GM12874 (cell line): ENCODE measurements around the gene LST1.
A peak's percentile ranks its signal among the peaks of the same experiment; 100 is the strongest.

ENCODE experiments used
- CTCF ChIP-seq: IDR thresholded peaks from 2 replicates; pipeline ENCODE4 v1.5.1; 2011; ENCODE audit warnings: low read depth, mild to moderate bottlenecking, control low read depth, low read length, moderate library complexity; ENCODE audit not compliant: insufficient read depth

The LST1 gene

DNA sequence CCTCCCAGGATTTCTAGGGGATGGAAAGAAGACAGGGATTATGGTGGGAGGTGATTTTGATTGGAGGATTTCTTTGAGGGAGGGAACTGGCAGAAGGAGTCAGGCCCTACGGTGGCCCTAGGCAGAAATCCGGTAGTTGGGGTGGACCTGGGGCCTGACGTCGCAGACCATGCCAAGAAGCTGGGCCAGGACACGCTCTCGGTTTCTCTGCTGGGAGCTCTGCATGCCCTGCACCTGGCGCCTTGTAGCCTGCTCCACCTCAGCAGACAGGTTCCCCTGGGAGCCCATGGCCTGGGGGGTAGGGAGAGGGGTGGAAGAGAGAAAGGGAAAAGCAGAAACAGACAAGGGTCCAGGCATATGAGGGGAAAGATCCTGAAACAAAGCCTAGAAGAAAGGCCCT, 40.8 kb upstream of the LST1 start:
- no peak for TF ChIP-seq CTCF

DNA sequence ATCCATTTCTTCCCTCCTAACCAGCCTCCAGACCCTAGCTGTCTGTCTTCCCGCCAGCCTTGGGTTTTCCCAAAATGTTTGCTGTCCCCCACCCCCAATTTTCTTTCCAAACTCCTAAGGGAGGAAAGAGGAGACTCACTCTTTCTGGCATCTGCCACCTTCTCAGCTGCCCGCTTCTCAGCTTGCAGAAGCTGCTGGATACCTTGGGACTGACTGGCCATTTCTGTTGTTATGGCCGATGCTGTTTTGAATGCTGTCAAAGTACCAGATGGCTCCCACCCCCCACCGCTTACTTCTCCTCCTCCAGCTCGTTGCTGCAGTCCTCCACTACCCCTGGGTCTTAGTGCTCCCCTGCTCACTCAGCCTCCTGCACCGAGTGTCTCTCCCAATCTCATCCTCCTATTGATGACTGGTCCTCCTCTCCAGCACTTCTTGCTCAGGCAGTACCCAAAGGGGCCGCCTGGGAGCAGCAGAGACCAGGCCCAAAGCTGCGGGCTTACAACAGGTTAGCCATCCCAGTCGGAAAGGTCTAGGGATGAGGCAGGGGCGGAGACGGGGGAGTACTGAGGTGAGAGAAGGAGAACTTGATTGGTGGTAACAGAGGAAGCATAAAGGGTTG, 39.6 kb upstream of the LST1 start, which contains the start of gene ATP6V1G2:
TSS of gene ATP6V1G2 (minus strand) at position 270 of the 619 bp plus-strand sequence. CDS start at position 221, 49 bp downstream.
- peak; percentile 97 for TF ChIP-seq CTCF

DNA sequence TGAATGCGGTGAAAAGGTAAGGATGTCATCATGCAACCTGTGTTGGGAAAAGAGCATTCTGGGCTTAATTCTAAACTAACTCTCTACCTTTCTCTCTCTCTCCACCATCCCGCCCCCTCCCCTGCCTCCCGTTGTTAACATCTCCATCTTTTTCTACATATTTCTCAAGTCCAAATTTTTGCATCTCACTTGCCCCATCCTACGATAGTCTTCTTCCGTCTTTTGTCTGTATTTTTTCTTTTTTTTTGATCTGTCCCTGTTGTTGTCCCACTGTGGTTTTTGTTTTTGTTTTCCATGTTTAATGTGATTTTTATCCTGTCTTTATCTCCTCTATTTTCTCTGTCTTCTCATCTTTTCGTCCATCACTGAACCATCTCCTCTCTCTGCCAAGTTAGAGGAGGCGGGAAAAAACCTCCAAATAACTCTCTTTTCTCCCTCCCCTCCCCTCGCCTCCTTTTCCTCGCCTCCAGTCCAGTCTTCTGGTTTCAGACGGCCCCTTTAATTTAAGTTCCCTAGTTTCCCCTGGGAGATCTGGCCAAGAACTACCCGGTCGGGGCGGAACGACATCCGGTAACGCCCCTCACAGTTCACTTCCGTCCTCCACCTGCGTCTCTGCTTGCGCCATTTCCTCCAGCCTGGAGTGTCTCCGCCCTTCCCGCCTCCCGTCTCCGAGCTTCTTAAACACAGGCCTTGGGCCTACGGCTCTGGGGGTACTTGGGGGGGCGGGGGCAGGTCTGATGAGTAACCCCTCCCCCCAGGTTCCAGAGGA, 38.9 kb upstream of the LST1 start, which contains the start of gene NFKBIL1:
TSS of gene NFKBIL1 (plus strand) at position 651 of the 769 bp plus-strand sequence. CDS start at position 738, 87 bp downstream.
- no peak for TF ChIP-seq CTCF

- no peak for TF ChIP-seq CTCF
These were observed 38.1 kb upstream of the LST1 start for GRCh38 chr6:31547727-31548543.

DNA sequence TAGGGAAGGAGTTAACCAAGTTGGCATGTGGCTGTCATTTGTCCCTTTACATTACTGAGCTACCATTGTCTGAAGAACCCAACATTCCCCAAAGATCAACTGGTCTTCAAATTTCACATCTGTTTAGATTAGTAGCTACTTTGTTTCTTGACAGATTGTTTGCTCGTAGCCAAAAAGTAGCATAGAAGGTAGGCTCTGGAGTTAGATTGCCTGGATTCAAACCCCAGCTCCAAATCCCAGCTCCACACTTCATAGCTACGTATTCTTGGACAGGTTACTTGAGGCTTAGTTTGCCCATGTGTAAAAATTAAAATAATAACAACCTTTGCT, 37.6 kb upstream of the LST1 start:
- no peak for TF ChIP-seq CTCF

GRCh38 chr6:31551371-31551770, 34.7 kb upstream of the LST1 start:
- TF ChIP-seq CTCF: peak; percentile 72

DNA sequence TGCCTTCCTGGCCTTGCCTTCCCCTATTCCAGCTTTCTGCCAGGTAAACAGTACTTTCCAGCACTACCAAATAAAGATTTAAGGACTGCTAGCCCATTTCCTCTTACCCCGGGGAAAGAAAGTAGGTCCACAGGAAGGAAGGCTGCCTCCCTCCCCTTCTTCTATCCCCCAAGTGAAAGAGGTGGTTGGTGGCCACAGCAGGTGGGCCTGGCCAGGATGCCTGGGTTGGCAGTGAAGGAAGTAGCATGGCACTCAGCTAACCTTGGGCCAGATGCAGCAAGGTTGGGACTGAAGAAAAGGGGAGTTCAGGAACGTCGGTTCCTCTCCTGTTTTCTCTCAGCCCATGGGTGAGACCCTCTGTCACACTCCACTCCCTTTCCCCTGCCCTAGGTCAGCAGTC, 29.8 kb upstream of the LST1 start:
- TF ChIP-seq CTCF: no peak
